Spleen (tissue), 11 donors: ENCODE results near the gene SNAPC1. TPM values are rescaled to one million over a fixed set of nuclear protein-coding genes. Genes with fewer than 3 reads are reported as not detected.

ENCODE experiments used
- DNase-seq: peaks from one replicate; pipeline ENCODE4 v3.0.0-alpha.2; 2020
- H3K27ac ChIP-seq, 8 donors: fragments of 200-600 bp; sonication (generic) in 7 of 8; 1 replicate in 4 of 8; 2 replicates in 4 of 8; pipeline versions ENCODE4 v1.5.0 to v1.8.0; 2016 to 2021; ENCODE audit warnings: inconsistent platforms in 4 of 8, mild to moderate bottlenecking in 4 of 8, moderate library complexity in 1 of 8
- H3K27me3 ChIP-seq, 7 donors: fragments of 200-600 bp; sonication (generic) in 6 of 7; replicated peaks in 1 of 7; 1 replicate in 4 of 7; 2 replicates in 3 of 7; pipeline versions ENCODE4 v1.5.0 to v1.8.0; 2016 to 2021; ENCODE audit warnings: inconsistent platforms in 3 of 7, mild to moderate bottlenecking in 1 of 7
- H3K36me3 ChIP-seq, 6 donors: fragments of 200-600 bp; sonication (generic) in 5 of 6; 1 replicate in 4 of 6; 2 replicates in 2 of 6; pipeline versions ENCODE4 v1.5.0 to v1.8.0; 2016 to 2021; ENCODE audit warnings: inconsistent platforms in 2 of 6
- H3K4me1 ChIP-seq, 6 donors: fragments of 200-600 bp; sonication (generic) in 5 of 6; 1 replicate in 3 of 6; 2 replicates in 3 of 6; pipeline versions ENCODE4 v1.5.0 to v1.8.0; 2016 to 2021; ENCODE audit warnings: inconsistent platforms in 3 of 6
- H3K4me3 ChIP-seq, 8 donors: fragments of 200-600 bp; sonication (generic) in 7 of 8; 1 replicate in 4 of 8; 2 replicates in 4 of 8; pipeline versions ENCODE4 v1.5.0 to v1.8.0; 2016 to 2021; ENCODE audit warnings: inconsistent platforms in 4 of 8, mild to moderate bottlenecking in 4 of 8, moderate library complexity in 2 of 8
- H3K9me3 ChIP-seq, 8 donors: fragments of 200-600 bp; sonication (generic) in 7 of 8; 1 replicate in 4 of 8; 2 replicates in 4 of 8; pipeline versions ENCODE4 v1.5.0 to v1.8.0; 2016 to 2021; ENCODE audit warnings: inconsistent platforms in 4 of 8
- POLR2A ChIP-seq, 3 donors: fragments of 450-650 bp; IDR thresholded peaks; one replicate each; pipeline ENCODE4 v1.5.1; 2017; ENCODE audit warnings: antibody characterized with exemption in 3 of 3, mild to moderate bottlenecking in 1 of 3
- POLR2AphosphoS5 ChIP-seq, 3 donors: sonication (generic); formaldehyde crosslinking; IDR thresholded peaks; one replicate each; pipeline ENCODE4 v1.5.1; 2017; ENCODE audit warnings: antibody characterized with exemption in 3 of 3
- WGBS, 5 donors: extraction: QIAGEN DNeasy Blood & Tissue Kit in 3 of 5; methylation state at CpG; one replicate each; pipeline versions ENCODE4 v1.1.5 to v1.1.7; 2013 to 2018; 5-methylcytosine and 5-hydroxymethylcytosine counted together
- intact Hi-C: fragments of 100-400 bp; cut with DNase I; formaldehyde crosslinking; loops from one replicate; pipeline ENCODE4 v1.15.0; 2023; ENCODE audit warnings: low total_unique reads
- polyA plus RNA-seq, 3 donors: library from polyadenylated mRNA; stranded (reverse); fragments of 200-250 nt; gene quantifications; one replicate each; pipeline ENCODE4 v1.2.1, GENCODE V29; 2013
- total RNA-seq, 7 donors: library from RNA; depleted of rRNA in 3 of 7; stranded (reverse); fragments of >200 nt in 3 of 7; fragmentation: NEBNext Ultra II Directional in 4 of 7; extraction: Animal tissue kit (Norgen Biotek cat#: 25700) in 4 of 7; gene quantifications; one replicate each; pipeline versions ENCODE4 v1.1.0 to v1.2.1, GENCODE V29; 2016 to 2021
- TF ChIP-seq, protein P1 (sequence below), 11 experiments: fragments of 200-600 bp in 7 of 11; fragments of 450-650 bp in 4 of 11; sonication (generic) in 4 of 11; IDR thresholded peaks in 8 of 11; conservative IDR thresholded peaks in 3 of 11; 1 replicate in 7 of 11; 2 replicates in 4 of 11; pipeline versions ENCODE4 v1.4.0 to v1.8.0; 2016 to 2021; ENCODE audit warnings: antibody characterized with exemption in 11 of 11, inconsistent platforms in 4 of 11, mild to moderate bottlenecking in 1 of 11
- donor health status: healthy with polysubstance abuse.
- donor health status: DM: no; HTN: no; CAD: no; lungs with moderate emphysema.
- donor health status: DM: no; HTN: no; CAD: no.
- donor health status: Bipolar disorder and iron deficiency.
- donor health status: healthy.
- donor health status: DM: no; HTN: no; CAD: no.
- donor health status: DM: yes; HTN: yes; CAD: no.

Gene SNAPC1
- total and polyA plus RNA-seq, 10 donors: 3.3 to 12.2 (median 5.8) TPM

DNA sequence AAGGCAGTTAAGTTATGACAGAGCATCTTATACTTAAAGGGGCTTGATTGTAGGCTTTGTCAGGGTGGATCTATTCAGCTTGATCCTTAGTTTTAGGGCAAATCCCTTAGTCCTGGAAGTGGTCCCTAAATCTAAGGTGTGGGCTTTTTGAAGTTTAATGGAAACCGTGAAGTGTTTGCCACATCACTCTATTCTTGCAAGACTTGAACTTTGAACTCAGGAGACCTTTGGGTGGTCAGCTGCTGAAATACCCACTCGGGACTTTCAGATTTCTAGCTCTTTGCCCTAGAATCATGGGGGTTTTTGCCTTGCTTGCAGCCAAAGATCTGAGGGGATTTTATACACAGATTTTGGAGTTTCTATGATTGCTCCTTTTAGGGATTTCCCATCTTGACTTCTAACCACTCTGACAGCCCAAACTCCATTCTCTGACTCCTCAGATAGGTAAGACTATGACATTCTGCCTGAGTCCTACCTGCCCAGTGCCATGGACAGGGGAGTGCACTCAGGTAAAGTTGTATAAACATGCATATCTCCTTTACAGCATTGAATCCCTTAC, 39.9 kb downstream of the SNAPC1 start:
- intact Hi-C loops: no loop called here
- DNase-seq: no peak
- peaks cover 0 to 6% (median 0%) of the 10 kb centered on the region in 6 donors for H3K36me3 ChIP-seq
- H3K27ac ChIP-seq: no peak overlapping the region
- H3K4me3 ChIP-seq: no peak overlapping the region
- no peaks in the 10 kb centered on the region for H3K9me3 ChIP-seq
- no peaks in the 10 kb centered on the region for H3K4me1 ChIP-seq
- TF ChIP-seq POLR2AphosphoS5 (IDR thresholded peaks at IDR 0.05): no peak
- no peak for TF ChIP-seq POLR2A (IDR thresholded peaks at IDR 0.05)
- TF ChIP-seq, protein P1, sequence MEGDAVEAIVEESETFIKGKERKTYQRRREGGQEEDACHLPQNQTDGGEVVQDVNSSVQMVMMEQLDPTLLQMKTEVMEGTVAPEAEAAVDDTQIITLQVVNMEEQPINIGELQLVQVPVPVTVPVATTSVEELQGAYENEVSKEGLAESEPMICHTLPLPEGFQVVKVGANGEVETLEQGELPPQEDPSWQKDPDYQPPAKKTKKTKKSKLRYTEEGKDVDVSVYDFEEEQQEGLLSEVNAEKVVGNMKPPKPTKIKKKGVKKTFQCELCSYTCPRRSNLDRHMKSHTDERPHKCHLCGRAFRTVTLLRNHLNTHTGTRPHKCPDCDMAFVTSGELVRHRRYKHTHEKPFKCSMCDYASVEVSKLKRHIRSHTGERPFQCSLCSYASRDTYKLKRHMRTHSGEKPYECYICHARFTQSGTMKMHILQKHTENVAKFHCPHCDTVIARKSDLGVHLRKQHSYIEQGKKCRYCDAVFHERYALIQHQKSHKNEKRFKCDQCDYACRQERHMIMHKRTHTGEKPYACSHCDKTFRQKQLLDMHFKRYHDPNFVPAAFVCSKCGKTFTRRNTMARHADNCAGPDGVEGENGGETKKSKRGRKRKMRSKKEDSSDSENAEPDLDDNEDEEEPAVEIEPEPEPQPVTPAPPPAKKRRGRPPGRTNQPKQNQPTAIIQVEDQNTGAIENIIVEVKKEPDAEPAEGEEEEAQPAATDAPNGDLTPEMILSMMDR (IDR thresholded peaks at IDR 0.05 in 8 of 11, conservative IDR thresholded peaks at IDR 0.05 in 3 of 11): no peak
- no peaks in the 10 kb centered on the region for H3K27me3 ChIP-seq
- 78 to 94% (median 81%) methylated on average over 2 of the region's 2 CpGs for WGBS, 5 donors

- WGBS, 5 donors: 51 to 77% (median 67%) methylated on average over 2 of the region's 2 CpGs
- H3K4me3 ChIP-seq: no peak overlapping the region
- no peak for DNase-seq
- peaks cover 0 to 6% (median 0%) of the 10 kb centered on the region in 6 donors for H3K36me3 ChIP-seq
- intact Hi-C loops: no loop called here
- H3K27me3 ChIP-seq: no peaks in the 10 kb centered on the region
- TF ChIP-seq POLR2A (IDR thresholded peaks at IDR 0.05) (no peak), POLR2AphosphoS5 (IDR thresholded peaks at IDR 0.05) (no peak)
- TF ChIP-seq, protein P1 (IDR thresholded peaks at IDR 0.05 in 8 of 11, conservative IDR thresholded peaks at IDR 0.05 in 3 of 11): no peak
- no peaks in the 10 kb centered on the region for H3K4me1 ChIP-seq
- H3K27ac ChIP-seq: no peak overlapping the region
- H3K9me3 ChIP-seq: no peaks in the 10 kb centered on the region
Measured at GRCh38 chr14:61803755-61804154, 41.5 kb downstream of the SNAPC1 start.

GRCh38 chr14:61805451-61805850, 43.2 kb downstream of the SNAPC1 start:
- Histone ChIP-seq H3K9me3 (no peaks in the 10 kb centered on the region), H3K27ac (no peak overlapping the region), H3K4me3 (no peak overlapping the region), H3K36me3 (no peaks in the 10 kb centered on the region), H3K27me3 (peaks cover 0 to 5% (median 0%) of the 10 kb centered on the region in 7 donors), H3K4me1 (no peaks in the 10 kb centered on the region)
- TF ChIP-seq POLR2AphosphoS5 (IDR thresholded peaks at IDR 0.05): no peak
- TF ChIP-seq POLR2A (IDR thresholded peaks at IDR 0.05): no peak
- TF ChIP-seq, protein P1 (IDR thresholded peaks at IDR 0.05 in 8 of 11, conservative IDR thresholded peaks at IDR 0.05 in 3 of 11): no peak
- 92 to 97% (median 96%) methylated on average over 4 of the region's 4 CpGs for WGBS, 5 donors
- DNase-seq: no peak
- intact Hi-C loops: no loop called here

- peaks cover 2 to 68% (median 22%) of the 10 kb centered on the region in 7 donors for H3K27me3 ChIP-seq
- no peak overlapping the region for H3K27ac ChIP-seq
- intact Hi-C loops: no loop called here
- no peaks in the 10 kb centered on the region for H3K9me3 ChIP-seq
- peaks cover 5 to 14% (median 9%) of the 10 kb centered on the region in 6 donors for H3K4me1 ChIP-seq
- H3K4me3 ChIP-seq: peak overlapping the region in 4 of 8 donors; percentile 39 to 72 (median 44)
- TF ChIP-seq POLR2A (IDR thresholded peaks at IDR 0.05) (no peak), POLR2AphosphoS5 (IDR thresholded peaks at IDR 0.05) (no peak)
- TF ChIP-seq, protein P1 (IDR thresholded peaks at IDR 0.05 in 8 of 11, conservative IDR thresholded peaks at IDR 0.05 in 3 of 11): no peak
- no peaks in the 10 kb centered on the region for H3K36me3 ChIP-seq
- DNase-seq: no peak
- 77 to 83% (median 80%) methylated on average over 15 of the region's 15 CpGs for WGBS, 5 donors
Measured at GRCh38 chr14:61811882-61812346, 49.7 kb downstream of the SNAPC1 start.
